Cardiac ventricle fibroblast (primary cell): ENCODE measurements around the gene TPP1. TPM values are rescaled to one million over a fixed set of nuclear protein-coding genes. Genes with fewer than 3 reads are reported as not detected.

Source experiments
- total RNA-seq: library from RNA; depleted of rRNA; stranded (reverse); fragments of >200 nt; gene quantifications from 2 replicates; pipeline ENCODE4 v1.2.3, GENCODE V29; 2015

TPP1 gene
- 82.0 and 93.0 TPM in 2 replicates for total RNA-seq

GRCh38 chr11:6619004-6619745, at the start of gene TPP1:
Gene TPP1 (minus strand): TSS chr11:6619422. CDS start chr11:6619400, 22 bp downstream.

GRCh38 chr11:6655790-6656583, 36.8 kb upstream of the TPP1 start, which contains the start of gene DCHS1:
Gene DCHS1 (minus strand): TSS chr11:6655809. CDS start chr11:6641613, 14,196 bp downstream.

GRCh38 chr11:6612213-6613041, 6.8 kb downstream of the TPP1 start, which contains the start of gene TAF10:
Gene TAF10 (minus strand): TSS chr11:6612216. CDS start chr11:6612189, 27 bp downstream.

GRCh38 chr11:6603287-6604080, 15.7 kb downstream of the TPP1 start, which contains the start of the genes ILK and RRP8:
Gene ILK (plus strand): TSS chr11:6603774. CDS start chr11:6604272, 498 bp downstream.
Gene RRP8 (minus strand): TSS chr11:6603616. CDS start chr11:6603502, 114 bp downstream.

Other genes starting within 250 kb of the TPP1 start
- 47.8 and 55.1 TPM in 2 replicates for gene SMPD1, start 228.9 kb downstream of the TPP1 start, total RNA-seq
- gene APBB1, start 200.3 kb downstream of the TPP1 start, total RNA-seq, result 20.8 and 21.2 TPM in 2 replicates
- gene HPX, start 178.4 kb downstream of the TPP1 start, total RNA-seq, result 0.29 TPM in 1 of 2 replicates, not detected in the other
- gene TRIM3, start 145.5 kb downstream of the TPP1 start, total RNA-seq, result 10.4 and 12.2 TPM in 2 replicates
- 39.4 and 45.2 TPM in 2 replicates for gene ARFIP2, start 138.1 kb downstream of the TPP1 start, total RNA-seq
- gene TIMM10B, start 137.9 kb downstream of the TPP1 start, total RNA-seq, result 19.1 and 31.7 TPM in 2 replicates
- 1.4 and 2.3 TPM in 2 replicates for gene DNHD1, start 122.1 kb downstream of the TPP1 start, total RNA-seq
- gene RRP8, start 15.8 kb downstream of the TPP1 start, total RNA-seq, result 6.7 and 14.0 TPM in 2 replicates
- gene ILK, start 15.6 kb downstream of the TPP1 start, total RNA-seq, result 83.9 and 93.4 TPM in 2 replicates
- gene TAF10, start 7.2 kb downstream of the TPP1 start, total RNA-seq, result 57.7 and 71.8 TPM in 2 replicates
- gene DCHS1, start 36.4 kb upstream of the TPP1 start, total RNA-seq, result 1.6 and 2.0 TPM in 2 replicates
- 36.9 and 60.1 TPM in 2 replicates for gene MRPL17, start 63.9 kb upstream of the TPP1 start, total RNA-seq
- gene OR2AG2, start 152.6 kb upstream of the TPP1 start, total RNA-seq, result not detected in 2 replicates
- gene OR2AG1, start 163.6 kb upstream of the TPP1 start, total RNA-seq, result not detected in 2 replicates
- 0.06 TPM in 1 of 2 replicates, not detected in the other for gene OR6A2, start 180.3 kb upstream of the TPP1 start, total RNA-seq
- gene OR10A5, start 226.3 kb upstream of the TPP1 start, total RNA-seq, result not detected in 2 replicates
- gene OR10A2, start 243.6 kb upstream of the TPP1 start, total RNA-seq, result not detected in 2 replicates